Spleen (tissue), 11 donors: ENCODE results near the gene FHL2. TPM values are rescaled to one million over a fixed set of nuclear protein-coding genes. Genes with fewer than 3 reads are reported as not detected.
A peak's percentile ranks its signal among the peaks of the same experiment; 100 is the strongest.

Experiments used
- DNase-seq: peaks from one replicate; pipeline ENCODE4 v3.0.0-alpha.2; 2020
- H3K27ac ChIP-seq, 8 donors: fragments of 200-600 bp; sonication (generic) in 7 of 8; 1 replicate in 4 of 8; 2 replicates in 4 of 8; pipeline versions ENCODE4 v1.5.0 to v1.8.0; 2016 to 2021; ENCODE audit warnings: inconsistent platforms in 4 of 8, mild to moderate bottlenecking in 4 of 8, moderate library complexity in 1 of 8
- H3K27me3 ChIP-seq, 7 donors: fragments of 200-600 bp; sonication (generic) in 6 of 7; replicated peaks in 1 of 7; 1 replicate in 4 of 7; 2 replicates in 3 of 7; pipeline versions ENCODE4 v1.5.0 to v1.8.0; 2016 to 2021; ENCODE audit warnings: inconsistent platforms in 3 of 7, mild to moderate bottlenecking in 1 of 7
- H3K36me3 ChIP-seq, 6 donors: fragments of 200-600 bp; sonication (generic) in 5 of 6; 1 replicate in 4 of 6; 2 replicates in 2 of 6; pipeline versions ENCODE4 v1.5.0 to v1.8.0; 2016 to 2021; ENCODE audit warnings: inconsistent platforms in 2 of 6
- H3K4me1 ChIP-seq, 6 donors: fragments of 200-600 bp; sonication (generic) in 5 of 6; 1 replicate in 3 of 6; 2 replicates in 3 of 6; pipeline versions ENCODE4 v1.5.0 to v1.8.0; 2016 to 2021; ENCODE audit warnings: inconsistent platforms in 3 of 6
- H3K4me3 ChIP-seq, 8 donors: fragments of 200-600 bp; sonication (generic) in 7 of 8; 1 replicate in 4 of 8; 2 replicates in 4 of 8; pipeline versions ENCODE4 v1.5.0 to v1.8.0; 2016 to 2021; ENCODE audit warnings: inconsistent platforms in 4 of 8, mild to moderate bottlenecking in 4 of 8, moderate library complexity in 2 of 8
- H3K9me3 ChIP-seq, 8 donors: fragments of 200-600 bp; sonication (generic) in 7 of 8; 1 replicate in 4 of 8; 2 replicates in 4 of 8; pipeline versions ENCODE4 v1.5.0 to v1.8.0; 2016 to 2021; ENCODE audit warnings: inconsistent platforms in 4 of 8
- CTCF ChIP-seq, 11 experiments: fragments of 200-600 bp in 7 of 11; fragments of 450-650 bp in 4 of 11; sonication (generic) in 4 of 11; IDR thresholded peaks in 8 of 11; conservative IDR thresholded peaks in 3 of 11; 1 replicate in 7 of 11; 2 replicates in 4 of 11; pipeline versions ENCODE4 v1.4.0 to v1.8.0; 2016 to 2021; ENCODE audit warnings: antibody characterized with exemption in 11 of 11, inconsistent platforms in 4 of 11, mild to moderate bottlenecking in 1 of 11
- POLR2A ChIP-seq, 3 donors: fragments of 450-650 bp; IDR thresholded peaks; one replicate each; pipeline ENCODE4 v1.5.1; 2017; ENCODE audit warnings: antibody characterized with exemption in 3 of 3, mild to moderate bottlenecking in 1 of 3
- POLR2AphosphoS5 ChIP-seq, 3 donors: sonication (generic); formaldehyde crosslinking; IDR thresholded peaks; one replicate each; pipeline ENCODE4 v1.5.1; 2017; ENCODE audit warnings: antibody characterized with exemption in 3 of 3
- WGBS, 5 donors: extraction: QIAGEN DNeasy Blood & Tissue Kit in 3 of 5; methylation state at CpG; one replicate each; pipeline versions ENCODE4 v1.1.5 to v1.1.7; 2013 to 2018; 5-methylcytosine and 5-hydroxymethylcytosine counted together
- intact Hi-C: fragments of 100-400 bp; cut with DNase I; formaldehyde crosslinking; loops from one replicate; pipeline ENCODE4 v1.15.0; 2023; ENCODE audit warnings: low total_unique reads
- polyA plus RNA-seq, 3 donors: library from polyadenylated mRNA; stranded (reverse); fragments of 200-250 nt; gene quantifications; one replicate each; pipeline ENCODE4 v1.2.1, GENCODE V29; 2013
- total RNA-seq, 7 donors: library from RNA; depleted of rRNA in 3 of 7; stranded (reverse); fragments of >200 nt in 3 of 7; fragmentation: NEBNext Ultra II Directional in 4 of 7; extraction: Animal tissue kit (Norgen Biotek cat#: 25700) in 4 of 7; gene quantifications; one replicate each; pipeline versions ENCODE4 v1.1.0 to v1.2.1, GENCODE V29; 2016 to 2021
- donor health status: healthy with polysubstance abuse.
- donor health status: DM: no; HTN: no; CAD: no; lungs with moderate emphysema.
- donor health status: DM: no; HTN: no; CAD: no.
- donor health status: Bipolar disorder and iron deficiency.
- donor health status: healthy.
- donor health status: DM: no; HTN: no; CAD: no.
- donor health status: DM: yes; HTN: yes; CAD: no.

Gene FHL2
- total and polyA plus RNA-seq, 10 donors = 6.8 to 27.4 (median 18.9) TPM

- no peak for DNase-seq
- Histone ChIP-seq H3K4me1 (peaks cover 3 to 19% (median 13%) of the 10 kb centered on the region in 6 donors), H3K9me3 (no peaks in the 10 kb centered on the region), H3K4me3 (no peak overlapping the region), H3K27me3 (peaks cover 0 to 48% (median 27%) of the 10 kb centered on the region in 7 donors), H3K27ac (no peak overlapping the region), H3K36me3 (no peaks in the 10 kb centered on the region)
- 91 to 98% (median 93%) methylated on average over 7 of the region's 7 CpGs for WGBS, 5 donors
- TF ChIP-seq POLR2AphosphoS5 (IDR thresholded peaks at IDR 0.05) = no peak
- TF ChIP-seq CTCF (IDR thresholded peaks at IDR 0.05 in 8 of 11, conservative IDR thresholded peaks at IDR 0.05 in 3 of 11) = no peak
- no peak for TF ChIP-seq POLR2A (IDR thresholded peaks at IDR 0.05)
- intact Hi-C loops = no loop called here
Measured at GRCh38 chr2:105401867-105402266, 3.0 kb upstream of the FHL2 start.

GRCh38 chr2:105400138-105400540, 1.3 kb upstream of the FHL2 start:
- Histone ChIP-seq H3K27me3 (peaks cover 0 to 48% (median 30%) of the 10 kb centered on the region in 7 donors), H3K27ac (no peak overlapping the region), H3K9me3 (no peaks in the 10 kb centered on the region), H3K36me3 (no peaks in the 10 kb centered on the region), H3K4me1 (peaks cover 3 to 19% (median 13%) of the 10 kb centered on the region in 6 donors), H3K4me3 (no peak overlapping the region)
- DNase-seq = no peak
- intact Hi-C loops = no loop called here
- no peak for TF ChIP-seq POLR2AphosphoS5 (IDR thresholded peaks at IDR 0.05)
- TF ChIP-seq CTCF (IDR thresholded peaks at IDR 0.05 in 8 of 11, conservative IDR thresholded peaks at IDR 0.05 in 3 of 11) = no peak
- TF ChIP-seq POLR2A (IDR thresholded peaks at IDR 0.05) = no peak
- WGBS, 5 donors = 94 to 97% (median 96%) methylated on average over 7 of the region's 7 CpGs

- DNase-seq = no peak
- no peaks in the 10 kb centered on the region for H3K36me3 ChIP-seq
- H3K27ac ChIP-seq = peak overlapping the region in 5 of 8 donors; percentile 73 to 84 (median 78)
- no peaks in the 10 kb centered on the region for H3K9me3 ChIP-seq
- 46 to 76% (median 52%) methylated on average over 20 to 38 of the region's 38 CpGs for WGBS, 5 donors
- H3K27me3 ChIP-seq = peaks cover 0 to 46% (median 30%) of the 10 kb centered on the region in 7 donors
- intact Hi-C loops = no loop called here
- peak overlapping the region; percentile 28 to 71 (median 41) for H3K4me3 ChIP-seq
- H3K4me1 ChIP-seq = peaks cover 3 to 19% (median 13%) of the 10 kb centered on the region in 6 donors
- TF ChIP-seq POLR2AphosphoS5 (IDR thresholded peaks at IDR 0.05) (no peak), POLR2A (IDR thresholded peaks at IDR 0.05) (no peak), CTCF (IDR thresholded peaks at IDR 0.05 in 8 of 11, conservative IDR thresholded peaks at IDR 0.05 in 3 of 11) (peak in 1 of 11 experiments; percentile 0)
Measured at GRCh38 chr2:105399207-105399861, 483 bp upstream of the FHL2 start.

- H3K36me3 ChIP-seq = no peaks in the 10 kb centered on the region
- H3K9me3 ChIP-seq = no peaks in the 10 kb centered on the region
- no peak for TF ChIP-seq POLR2AphosphoS5 (IDR thresholded peaks at IDR 0.05)
- TF ChIP-seq POLR2A (IDR thresholded peaks at IDR 0.05) = no peak
- TF ChIP-seq CTCF (IDR thresholded peaks at IDR 0.05 in 8 of 11, conservative IDR thresholded peaks at IDR 0.05 in 3 of 11) = no peak
- H3K4me3 ChIP-seq = peak overlapping the region; percentile 28 to 71 (median 41)
- 43 to 54% (median 48%) methylated on average over 6 of the region's 6 CpGs for WGBS, 5 donors
- peak overlapping the region in 7 of 8 donors; percentile 72 to 84 (median 75) for H3K27ac ChIP-seq
- peaks cover 3 to 24% (median 13%) of the 10 kb centered on the region in 6 donors for H3K4me1 ChIP-seq
- intact Hi-C loops = no loop called here
- H3K27me3 ChIP-seq = peaks cover 0 to 48% (median 30%) of the 10 kb centered on the region in 7 donors
- DNase-seq = no peak
Measured at GRCh38 chr2:105397953-105398335, 907 bp downstream of the FHL2 start.
